GM23248 (cell line): ENCODE results near the gene CMTM7. TPM values are rescaled to one million over a fixed set of nuclear protein-coding genes. Genes with fewer than 3 reads are reported as not detected.
A peak's percentile ranks its signal among the peaks of the same experiment; 100 is the strongest.

Experiments used
- DNase-seq: peaks from one replicate; pipeline ENCODE4 v3.0.0-alpha.2; 2015
- H2AFZ ChIP-seq: fragments of 200-600 bp; sonication (generic); 2 replicates; pipeline ENCODE4 v1.6.1; 2016; ENCODE audit warnings: antibody characterized with exemption
- H3F3A ChIP-seq: fragments of 200-600 bp; sonication (generic); 2 replicates; pipeline ENCODE4 v1.6.1; 2016; ENCODE audit warnings: mild to moderate bottlenecking, antibody characterized with exemption, mixed run types; ENCODE audit not compliant: insufficient read depth
- H3K27ac ChIP-seq: fragments of 200-600 bp; sonication (generic); 2 replicates; pipeline ENCODE4 v1.5.1; 2016; ENCODE audit warnings: mild to moderate bottlenecking
- H3K27me3 ChIP-seq: fragments of 200-600 bp; sonication (generic); replicated peaks from 2 replicates; pipeline ENCODE4 v1.6.1; 2016; ENCODE audit warnings: mild to moderate bottlenecking; ENCODE audit not compliant: insufficient read depth
- H3K36me3 ChIP-seq: fragments of 200-600 bp; sonication (generic); 2 replicates; pipeline ENCODE4 v1.6.1; 2016; ENCODE audit warnings: low read depth, mild to moderate bottlenecking
- H3K4me1 ChIP-seq: fragments of 200-600 bp; sonication (generic); 2 replicates; pipeline ENCODE4 v1.6.1; 2016; ENCODE audit warnings: mild to moderate bottlenecking; ENCODE audit not compliant: insufficient read depth
- H3K4me2 ChIP-seq: fragments of 200-600 bp; sonication (generic); one replicate; pipeline ENCODE4 v1.6.1; 2016; ENCODE audit warnings: mild to moderate bottlenecking; ENCODE audit not compliant: unreplicated experiment
- H3K4me3 ChIP-seq: fragments of 200-600 bp; sonication (generic); 2 replicates; pipeline ENCODE4 v1.5.1; 2016; ENCODE audit warnings: mild to moderate bottlenecking
- H3K79me2 ChIP-seq: fragments of 200-600 bp; sonication (generic); 2 replicates; pipeline ENCODE4 v1.6.1; 2016; ENCODE audit warnings: mild to moderate bottlenecking; ENCODE audit not compliant: insufficient read depth
- H3K9ac ChIP-seq: fragments of 200-600 bp; sonication (generic); 2 replicates; pipeline ENCODE4 v1.6.1; 2016; ENCODE audit warnings: mild to moderate bottlenecking
- H3K9me2 ChIP-seq: fragments of 200-600 bp; sonication (generic); 2 replicates; pipeline ENCODE4 v1.6.1; 2016; ENCODE audit warnings: mixed run types, mild to moderate bottlenecking, moderate library complexity; ENCODE audit not compliant: insufficient read depth
- H3K9me3 ChIP-seq: fragments of 200-600 bp; sonication (generic); one replicate; pipeline ENCODE4 v1.6.1; 2017; ENCODE audit warnings: low read depth
- H4K20me1 ChIP-seq: fragments of 200-600 bp; sonication (generic); 2 replicates; pipeline ENCODE4 v1.6.0; 2016; ENCODE audit not compliant: insufficient read depth
- EZH2 ChIP-seq: fragments of 200-600 bp; sonication (generic); IDR thresholded peaks from 2 replicates; pipeline ENCODE4 v1.6.1; 2018; ENCODE audit warnings: antibody characterized with exemption, mild to moderate bottlenecking; ENCODE audit not compliant: insufficient read depth, poor library complexity, severe bottlenecking
- EZH2phosphoT487 ChIP-seq: fragments of 200-600 bp; sonication (generic); IDR thresholded peaks from 2 replicates; pipeline ENCODE4 v1.6.1; 2018; ENCODE audit warnings: antibody characterized with exemption, moderate library complexity, mild to moderate bottlenecking, low read depth; ENCODE audit not compliant: insufficient read depth
- WGBS, 2 experiments: methylation state at CpG; one replicate each; pipeline ENCODE4 v1.1.6; 2015 to 2017; ENCODE audit warnings: low lambda C conversion rate in 2 of 2, low coverage in 1 of 2; ENCODE audit errors: missing lambda C conversion rate in 2 of 2; 5-methylcytosine and 5-hydroxymethylcytosine counted together
- in situ Hi-C: fragments of 300-500 bp; cut with MboI; formaldehyde crosslinking; loops from 2 replicates; pipeline ENCODE4 v1.15.0; 2020
- polyA plus RNA-seq: library from polyadenylated mRNA; unstranded; fragments of >200 nt; fragmentation: Nextera tagmentation; extraction: Ambion mirVana; gene quantifications from 2 replicates; pipeline ENCODE4 v1.2.1, GENCODE V29; 2016
- total RNA-seq: library from RNA; depleted of rRNA; stranded (reverse); fragments of >200 nt; shearing (Covaris generic); gene quantifications from 2 replicates; pipeline ENCODE4 v1.2.3, GENCODE V29; 2014

The CMTM7 gene
- total and polyA plus RNA-seq, 2 experiments from 2014 or later = 6.3 to 23.0 TPM

DNA sequence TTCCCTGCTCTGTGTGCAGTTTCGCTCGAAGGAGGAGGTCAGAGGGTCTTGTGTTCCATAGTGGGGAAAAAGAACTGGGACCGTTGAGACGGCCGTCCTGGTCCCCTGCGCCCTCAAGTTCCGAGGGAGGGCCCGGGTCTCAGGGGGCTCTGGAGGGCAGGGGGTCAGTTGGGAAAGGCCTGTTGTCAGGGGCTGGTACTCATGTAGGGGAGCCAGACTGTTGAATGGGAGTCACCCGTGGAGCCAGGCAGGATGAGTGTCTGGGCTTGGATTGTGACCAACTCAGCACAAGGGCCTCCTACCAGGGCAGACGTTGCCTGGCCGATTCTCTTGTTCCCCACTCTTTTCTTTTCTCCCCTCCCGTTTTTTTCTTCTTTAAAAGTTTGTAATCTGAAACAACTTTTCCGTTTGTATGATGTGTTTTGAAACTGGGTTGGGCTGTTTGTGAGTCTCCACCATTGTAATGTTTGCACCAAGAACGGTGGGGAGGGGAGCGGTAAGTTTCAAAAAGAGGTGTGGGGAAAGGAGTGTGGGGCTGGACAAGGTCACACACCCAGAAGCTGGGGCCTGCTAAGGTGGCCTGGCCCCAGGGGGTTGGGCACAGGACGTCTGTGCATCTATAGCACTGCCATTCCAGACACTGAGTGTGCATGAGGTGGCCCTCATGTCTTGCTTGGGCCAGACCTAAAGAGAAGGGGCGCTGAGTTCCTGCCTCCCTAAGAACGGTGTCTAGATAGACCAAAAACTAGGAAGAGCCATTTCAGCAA lies 1.1 kb downstream of the CMTM7 start:
- Histone ChIP-seq H3K4me3 (peak overlapping the region; percentile 79), H3K9me2 (no peaks in the 10 kb centered on the region), H3K4me1 (0 out of 2 replicates have a peak, but pooled peaks cover 4% of the 10 kb centered on the region), H3F3A (peaks cover 7% of the 10 kb centered on the region; the same call in 1 of the 2 replicates), H3K9ac (peak overlapping the region; percentile 80), H2AFZ (peak overlapping the region; percentile 95), H3K4me2 (peak overlapping the region; percentile 94), H4K20me1 (no peaks in the 10 kb centered on the region), H3K27me3 (no peaks in the 10 kb centered on the region), H3K36me3 (no peaks in the 10 kb centered on the region), H3K79me2 (peaks cover 12% of the 10 kb centered on the region), H3K9me3 (no peaks in the 10 kb centered on the region), H3K27ac (peak overlapping the region; percentile 57)
- 28 to 34% methylated on average over 15 to 18 of the region's 18 CpGs for WGBS, 2 experiments
- in situ Hi-C loops = loop anchor here (25.0 kb wide), 1 partner anchor 270 kb away; no protein-coding TSS in a partner anchor
- TF ChIP-seq EZH2 (no peak), EZH2phosphoT487 (no peak)
- DNase-seq = peak; percentile 90

- Histone ChIP-seq H3K9me2 (no peaks in the 10 kb centered on the region), H3K27ac (no peak overlapping the region), H3K79me2 (peaks cover 19% of the 10 kb centered on the region), H3K36me3 (no peaks in the 10 kb centered on the region), H4K20me1 (no peaks in the 10 kb centered on the region), H2AFZ (no peak overlapping the region), H3K4me1 (0 out of 2 replicates have a peak, but pooled peaks cover 4% of the 10 kb centered on the region), H3K4me3 (no peak overlapping the region), H3K9ac (no peak overlapping the region), H3K4me2 (no peak overlapping the region), H3F3A (0 out of 2 replicates have a peak, but pooled peaks cover 7% of the 10 kb centered on the region), H3K27me3 (no peaks in the 10 kb centered on the region), H3K9me3 (no peaks in the 10 kb centered on the region)
- DNase-seq = peak; percentile 7
- 12 to 18% methylated on average over 2 of the region's 2 CpGs for WGBS, 2 experiments
- in situ Hi-C loops = loop anchor here (25.0 kb wide), 1 partner anchor 267 kb away; no protein-coding TSS in a partner anchor
- TF ChIP-seq EZH2phosphoT487 (no peak), EZH2 (no peak)
Measured at GRCh38 chr3:32395496-32395895, 3.8 kb downstream of the CMTM7 start.

DNA sequence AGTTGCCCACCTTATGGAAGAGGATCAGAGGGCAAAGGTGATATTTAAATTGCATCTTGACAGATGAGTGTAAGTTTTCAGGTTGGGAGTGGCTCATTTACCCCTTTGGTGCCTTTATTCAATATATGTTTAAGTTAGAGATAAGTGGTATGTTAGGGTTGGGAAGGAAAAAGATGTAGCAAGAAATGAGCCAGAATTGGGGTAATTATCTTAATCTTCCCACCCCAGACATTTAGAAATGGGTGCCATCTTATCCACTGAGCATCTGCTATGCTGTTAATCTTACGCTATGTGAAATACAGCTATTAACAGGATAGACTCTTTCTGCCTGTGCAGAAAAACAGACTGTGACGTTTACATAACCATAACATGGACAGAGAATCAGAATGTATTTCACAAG lies 6.3 kb downstream of the CMTM7 start:
- no peak for DNase-seq
- H2AFZ ChIP-seq = no peak overlapping the region
- H3K4me1 ChIP-seq = peaks cover 6% of the 10 kb centered on the region
- H3F3A ChIP-seq = peaks cover 13% of the 10 kb centered on the region; the same call in 1 of the 2 replicates
- H3K27me3 ChIP-seq = no peaks in the 10 kb centered on the region
- no peaks in the 10 kb centered on the region for H3K9me3 ChIP-seq
- in situ Hi-C loops = loop anchor here (25.0 kb wide), 1 partner anchor 264 kb away; no protein-coding TSS in a partner anchor
- H3K4me3 ChIP-seq = no peak overlapping the region
- TF ChIP-seq EZH2 (no peak), EZH2phosphoT487 (no peak)
- no peaks in the 10 kb centered on the region for H3K9me2 ChIP-seq
- H4K20me1 ChIP-seq = no peaks in the 10 kb centered on the region
- H3K36me3 ChIP-seq = no peaks in the 10 kb centered on the region
- H3K79me2 ChIP-seq = peaks cover 26% of the 10 kb centered on the region
- 48% methylated on average over 2 of the region's 2 CpGs for WGBS, 2 experiments
- H3K9ac ChIP-seq = no peak overlapping the region
- no peak overlapping the region for H3K4me2 ChIP-seq
- no peak overlapping the region for H3K27ac ChIP-seq

GRCh38 chr3:32398531-32398930 lies 6.9 kb downstream of the CMTM7 start:
- Histone ChIP-seq H3K9ac (no peak overlapping the region), H3K4me3 (no peak overlapping the region), H3K4me1 (peaks cover 5% of the 10 kb centered on the region), H3K36me3 (no peaks in the 10 kb centered on the region), H3F3A (peaks cover 13% of the 10 kb centered on the region; the same call in 1 of the 2 replicates), H3K27me3 (no peaks in the 10 kb centered on the region), H3K27ac (no peak overlapping the region), H3K4me2 (no peak overlapping the region), H2AFZ (no peak overlapping the region), H3K79me2 (peaks cover 26% of the 10 kb centered on the region), H4K20me1 (no peaks in the 10 kb centered on the region), H3K9me2 (no peaks in the 10 kb centered on the region), H3K9me3 (no peaks in the 10 kb centered on the region)
- DNase-seq = no peak
- in situ Hi-C loops = loop anchor here (25.0 kb wide), 1 partner anchor 264 kb away; no protein-coding TSS in a partner anchor
- TF ChIP-seq EZH2phosphoT487 = no peak
- TF ChIP-seq EZH2 = no peak
- 78 to 82% methylated on average over 9 to 10 of the region's 10 CpGs for WGBS, 2 experiments
